Measurements from ENCODE around the gene CHI3L1.

CHI3L1 gene

DNA sequence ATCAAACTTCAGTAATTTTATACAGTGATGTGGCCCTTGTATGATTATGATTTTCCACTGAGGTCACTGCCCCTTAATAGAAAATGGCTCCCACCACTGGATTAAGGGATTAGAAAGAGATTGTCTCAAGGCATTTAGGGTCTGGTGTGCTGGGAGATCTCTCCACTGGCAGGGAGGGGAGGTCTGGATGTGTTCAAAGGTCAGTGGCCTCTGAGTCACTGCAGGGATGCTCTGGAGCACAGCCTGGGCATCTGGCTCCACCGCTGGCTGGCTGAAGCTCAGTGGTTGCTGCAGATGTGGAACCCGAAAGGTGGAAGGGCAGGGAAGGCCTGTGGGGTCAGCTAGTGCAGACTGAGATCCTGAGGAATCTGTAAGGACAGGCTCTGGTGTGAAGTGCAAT, 18.3 kb upstream of the CHI3L1 start:
- DNase-seq: no peak

DNA sequence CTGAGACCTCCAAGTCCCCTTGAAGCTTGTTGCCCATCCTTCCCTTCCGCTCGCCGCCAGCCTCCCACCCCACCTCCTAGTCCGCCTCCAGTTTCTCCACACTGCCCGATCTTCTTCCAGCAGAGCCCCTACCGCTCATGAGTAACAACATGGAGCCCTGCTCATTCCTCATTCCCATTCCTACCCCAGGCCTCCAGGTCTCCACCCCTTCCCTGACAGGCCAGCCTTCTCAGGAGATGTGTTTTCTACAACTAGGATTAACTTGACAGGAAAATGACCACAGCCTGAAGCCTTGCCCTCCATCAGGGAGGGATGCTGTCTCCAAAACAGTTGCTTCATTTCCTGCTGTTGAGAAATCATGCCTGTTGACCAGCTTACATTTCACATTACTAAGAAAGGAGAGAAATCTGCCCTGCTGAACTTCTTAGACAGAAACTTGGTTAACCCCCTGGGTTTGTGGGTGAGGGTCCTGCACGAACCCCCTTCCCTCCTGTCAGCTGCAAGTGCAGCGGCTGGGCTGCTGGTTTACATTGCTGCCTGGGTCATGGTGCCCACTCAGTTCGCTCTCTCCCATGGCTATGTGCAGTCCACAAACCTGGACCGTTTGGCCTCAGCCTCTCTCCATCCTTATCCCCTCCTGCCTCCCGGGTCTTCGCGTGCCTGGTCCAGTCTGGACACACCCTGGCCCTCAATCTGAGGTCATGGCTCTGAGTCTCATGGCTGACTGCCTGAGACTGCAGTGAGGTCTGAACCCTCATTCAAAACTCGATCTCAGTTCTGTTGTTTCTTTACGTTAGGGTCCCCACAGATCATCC, 16.1 kb upstream of the CHI3L1 start:
- DNase-seq: no peak

DNA sequence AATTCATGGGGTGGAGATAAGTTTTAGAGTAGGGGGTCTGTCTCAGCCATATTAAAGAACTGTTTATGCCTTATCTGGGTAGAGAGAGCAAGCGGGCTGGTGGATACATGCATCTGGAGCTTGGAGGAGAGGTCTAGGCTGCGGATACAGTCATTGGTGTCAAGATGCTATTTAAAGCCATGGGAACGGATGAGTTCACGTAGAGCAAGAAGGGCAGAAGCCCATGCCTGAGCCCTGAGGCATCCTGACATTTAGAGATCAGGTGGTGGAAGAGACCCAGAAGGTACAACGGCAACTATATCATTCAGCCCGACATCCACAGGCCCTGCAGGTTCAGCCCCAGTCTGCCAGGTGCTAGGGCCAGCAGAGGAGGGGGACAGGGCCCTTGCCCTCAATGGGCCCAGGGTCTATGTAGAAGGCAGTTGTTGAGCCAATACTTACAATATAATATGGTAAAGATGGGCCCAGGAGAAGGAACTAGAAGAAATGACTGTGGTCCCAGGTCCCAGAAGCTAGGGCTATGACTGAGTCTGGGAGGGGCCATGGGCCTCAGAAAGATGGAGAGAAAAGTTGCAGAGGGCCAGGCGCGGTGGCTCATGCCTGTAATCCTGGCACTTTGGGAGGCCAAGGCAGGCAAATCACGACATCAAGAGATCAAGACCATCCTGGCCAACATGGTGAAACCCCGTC, 15.2 kb upstream of the CHI3L1 start:
- DNase-seq: no peak

DNA sequence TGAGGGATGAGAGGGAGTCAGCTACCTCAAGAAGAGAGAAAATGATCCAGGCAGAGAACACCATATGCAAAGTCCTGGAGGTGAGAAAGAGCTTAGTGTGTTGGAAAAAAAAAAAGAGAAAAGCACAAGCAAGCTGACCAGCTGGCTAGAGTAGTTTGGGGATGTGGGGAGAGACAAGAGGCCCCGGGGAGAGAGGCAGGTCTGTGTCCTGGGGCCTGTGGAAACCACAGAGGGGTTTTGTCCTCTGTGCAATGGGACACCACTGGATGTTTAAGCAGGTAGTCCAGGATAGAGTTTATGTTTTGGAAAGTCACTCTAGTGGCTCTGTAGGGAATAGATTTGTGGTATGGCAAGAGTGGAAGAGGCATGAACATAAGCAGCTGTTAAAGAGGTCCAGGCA, 14.4 kb upstream of the CHI3L1 start:
- no peak for DNase-seq

DNA sequence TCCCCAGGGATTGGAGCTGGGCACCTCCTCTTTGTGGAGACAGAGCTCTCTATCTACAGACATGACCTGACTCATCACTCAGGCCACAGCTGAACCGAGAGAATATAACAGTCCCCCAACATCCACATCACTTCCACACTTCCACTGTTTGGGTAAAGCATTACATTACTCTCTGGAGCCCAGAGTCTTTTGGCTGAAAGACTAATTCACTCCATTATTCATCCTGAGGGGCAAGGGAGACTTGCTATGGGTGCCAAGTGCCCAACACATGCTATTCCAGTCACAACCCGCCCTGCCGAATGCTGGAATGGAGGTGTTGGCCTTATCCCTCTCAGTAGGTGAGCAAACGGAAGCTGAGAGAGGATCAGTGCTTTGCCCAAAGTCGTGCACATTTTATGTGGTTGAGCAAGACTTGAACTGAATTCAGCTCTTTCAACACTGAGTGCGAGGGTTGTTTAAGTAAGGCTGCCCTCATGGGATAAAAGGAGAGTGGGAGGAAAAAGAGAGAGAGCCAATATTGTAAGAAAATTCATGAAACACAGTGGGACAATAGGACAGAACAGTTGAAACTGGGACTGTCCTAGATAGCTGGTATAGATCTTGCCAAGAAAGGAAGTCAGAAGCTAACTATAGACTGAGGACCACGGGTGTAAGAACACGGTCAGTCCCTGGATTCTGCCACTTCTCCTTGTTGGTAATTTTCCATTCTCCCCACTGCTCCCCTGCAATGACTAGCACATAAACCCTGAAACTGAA, 13.5 kb upstream of the CHI3L1 start:
- no peak for DNase-seq

DNA sequence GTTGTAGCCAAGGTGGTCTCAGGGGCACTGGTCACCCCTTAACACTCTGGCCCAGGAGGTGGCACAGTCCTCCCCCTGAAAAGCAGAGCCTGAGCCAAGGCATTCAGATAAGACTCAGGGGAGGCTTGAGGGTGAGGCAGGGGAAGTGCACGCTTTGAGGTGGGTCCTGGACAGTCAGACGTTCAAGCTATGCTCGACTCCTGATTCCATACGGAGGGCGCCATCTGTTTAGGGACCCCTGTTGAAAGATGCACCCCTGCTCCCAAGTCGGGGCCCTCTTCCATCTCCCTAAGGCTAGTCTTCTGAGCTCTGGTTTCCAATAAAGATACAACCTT, 12.9 kb upstream of the CHI3L1 start:
- no peak for DNase-seq

DNA sequence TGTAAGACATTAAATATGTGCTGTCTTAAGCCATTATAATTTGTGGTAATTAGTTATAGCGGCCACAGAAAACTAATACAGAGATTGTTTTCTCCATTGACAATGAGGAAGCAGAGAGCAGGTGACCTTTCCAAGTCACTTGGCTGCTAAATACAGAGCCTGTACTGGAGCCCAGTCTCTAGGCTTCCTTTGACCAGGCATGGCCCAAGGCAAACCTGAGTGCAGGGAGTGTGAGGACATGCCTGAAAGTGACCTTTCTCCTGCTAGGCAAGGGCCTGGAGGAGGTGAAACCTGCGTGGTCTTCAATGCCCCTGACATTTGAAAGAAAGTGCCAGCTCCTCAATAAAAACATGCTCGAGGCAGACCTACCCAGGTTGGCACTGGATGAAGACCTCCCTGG, 12.5 kb upstream of the CHI3L1 start:
- DNase-seq: no peak

DNA sequence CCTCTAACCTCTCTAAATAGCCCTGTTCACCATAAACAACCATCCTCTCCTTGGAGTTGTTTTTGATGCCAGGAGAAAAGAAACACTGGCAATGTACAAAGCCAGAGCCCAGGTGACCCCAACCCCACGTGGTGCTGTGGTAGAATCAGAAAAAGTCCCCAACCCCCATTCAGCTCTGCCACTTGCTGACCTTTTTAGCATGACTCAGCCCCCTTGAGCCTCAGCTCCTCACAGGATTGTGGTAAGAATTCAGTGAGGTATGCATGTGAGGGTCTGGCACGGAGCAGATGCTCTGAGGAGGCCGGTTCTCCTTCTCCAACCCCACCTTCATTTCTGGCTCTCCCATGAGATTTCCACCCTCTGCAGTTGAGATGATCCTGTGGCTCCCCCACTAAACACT, 11.1 kb upstream of the CHI3L1 start:
- DNase-seq: no peak

DNA sequence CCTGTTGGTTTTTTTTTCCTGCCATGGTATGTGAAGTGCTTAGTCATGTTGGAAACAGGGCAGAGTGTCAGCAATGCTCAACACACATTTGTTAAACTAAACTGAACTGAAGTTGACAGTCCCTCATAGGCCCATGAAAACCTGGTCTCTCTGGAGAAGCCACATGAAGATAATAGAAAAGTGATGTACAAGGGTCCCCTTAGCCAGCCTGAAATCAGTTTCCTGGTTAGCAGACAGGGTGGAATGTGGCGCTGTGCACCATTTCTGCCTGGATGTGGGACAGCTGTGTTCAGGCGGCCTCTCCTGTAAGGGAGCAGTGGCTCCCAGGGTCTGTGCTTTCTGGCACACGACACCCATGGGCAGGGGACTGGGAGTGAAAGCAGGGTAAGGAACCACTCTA, 9.9 kb upstream of the CHI3L1 start:
- DNase-seq: no peak

DNA sequence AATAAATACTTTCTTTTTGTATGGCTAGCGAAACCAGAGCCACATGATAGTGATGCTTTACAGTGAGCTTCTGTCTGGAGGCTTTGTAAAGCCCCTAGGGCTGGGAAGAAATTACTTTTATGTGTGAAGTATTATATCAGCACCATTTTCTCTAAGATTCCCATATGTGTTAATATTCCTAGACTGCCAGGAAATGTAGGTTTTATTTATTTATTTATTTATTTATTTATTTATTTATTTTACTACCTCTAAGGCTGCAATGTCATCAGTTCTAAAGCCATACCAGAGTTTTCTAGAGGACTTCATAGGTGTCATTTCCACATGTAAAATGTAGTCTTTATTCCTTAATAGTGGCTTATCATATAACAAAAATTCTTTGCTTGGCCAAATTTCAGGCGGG, 4.4 kb upstream of the CHI3L1 start:
- DNase-seq: no peak

DNA sequence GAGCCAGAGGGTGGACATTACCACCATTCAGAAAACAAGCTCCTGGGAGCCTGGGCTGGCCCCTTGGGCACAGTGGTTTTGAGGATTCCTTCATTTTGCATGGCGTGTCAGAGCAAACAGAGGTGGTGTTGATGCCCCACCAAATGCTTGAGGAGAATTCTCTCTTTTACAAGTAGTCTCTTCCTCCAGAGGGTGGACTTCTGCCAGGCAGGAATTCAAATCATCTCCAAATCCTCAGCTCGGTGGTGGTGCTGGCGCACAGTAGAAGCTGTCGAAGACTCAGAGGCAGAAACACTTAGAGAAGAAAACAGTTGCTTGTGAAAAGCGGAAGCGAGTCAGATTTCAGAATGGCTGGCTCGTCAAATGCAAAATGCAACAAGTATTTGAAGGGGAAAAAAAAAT, 3.4 kb upstream of the CHI3L1 start:
- DNase-seq: no peak

DNA sequence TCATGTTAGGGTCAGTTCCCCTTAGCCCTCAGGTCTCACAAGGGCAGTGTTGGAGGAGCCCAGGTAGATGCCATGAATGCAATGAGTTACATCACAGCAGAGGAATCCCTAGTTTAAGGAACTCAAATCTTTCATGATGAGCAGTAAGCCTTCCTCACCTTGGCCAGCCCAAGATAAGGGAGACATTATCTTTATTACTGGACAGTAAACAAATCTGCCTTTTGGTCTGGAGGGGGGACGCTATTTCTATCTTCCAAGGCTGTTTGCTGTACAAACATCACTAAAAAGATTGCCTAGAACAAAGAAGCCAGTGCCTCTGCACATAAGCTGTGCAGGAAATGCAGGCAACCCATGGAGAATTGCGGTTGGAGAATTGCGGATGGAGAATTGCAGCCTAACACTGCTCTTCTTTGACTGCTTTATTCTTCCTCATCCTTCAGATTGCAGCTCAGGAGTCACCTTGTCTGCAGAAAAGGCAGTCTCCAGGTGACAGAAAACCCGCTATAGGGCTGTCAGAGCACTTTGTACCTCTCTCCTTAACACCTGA, 2.3 kb upstream of the CHI3L1 start:
- no peak for DNase-seq

DNA sequence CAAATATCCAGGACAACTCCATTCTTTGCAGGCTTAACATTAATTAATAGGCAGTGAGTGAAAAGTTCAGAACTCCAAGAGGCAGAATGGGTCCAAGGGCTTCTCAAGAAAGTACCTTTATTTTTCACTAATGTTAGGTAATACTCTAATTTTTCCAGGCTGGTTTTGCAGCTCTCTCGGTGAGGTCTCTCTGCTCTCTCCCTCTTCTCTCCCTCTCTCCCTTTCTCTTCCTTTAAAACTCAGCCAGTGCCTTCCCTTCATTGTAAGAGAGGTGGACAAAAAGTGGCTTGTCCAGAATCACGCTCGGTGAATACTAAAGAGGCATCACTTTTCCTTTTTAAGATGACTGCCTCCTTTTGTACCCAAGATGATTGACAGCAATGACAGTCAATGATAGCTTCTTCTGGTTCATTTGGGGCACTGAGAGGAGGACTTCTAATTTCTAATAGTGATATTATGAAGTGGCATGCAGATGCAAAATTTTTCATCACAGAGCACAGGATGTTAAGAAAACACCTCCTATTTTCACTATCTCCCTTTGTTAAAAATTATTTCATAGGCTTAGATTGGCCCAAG, 1.3 kb upstream of the CHI3L1 start:
- no peak for DNase-seq

DNA sequence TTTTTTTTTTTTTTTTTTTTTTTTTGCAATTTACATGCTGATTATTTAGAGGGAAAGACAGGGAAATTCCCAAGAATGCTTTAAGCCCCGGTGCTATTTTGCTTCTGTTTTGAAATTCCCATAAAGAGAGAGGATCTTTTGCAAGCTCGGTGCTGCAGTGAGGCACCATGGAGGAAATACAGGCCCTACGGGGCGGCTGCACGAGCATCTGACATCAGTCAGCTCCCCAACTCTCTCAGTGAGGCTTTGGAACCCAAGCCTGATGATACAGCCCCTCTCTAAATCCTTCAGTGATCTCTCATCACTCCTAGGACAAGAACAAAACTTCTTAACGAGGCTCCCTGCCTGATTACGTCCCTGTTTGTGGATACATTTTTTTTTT, 791 bp upstream of the CHI3L1 start:
- no peak for DNase-seq

DNA sequence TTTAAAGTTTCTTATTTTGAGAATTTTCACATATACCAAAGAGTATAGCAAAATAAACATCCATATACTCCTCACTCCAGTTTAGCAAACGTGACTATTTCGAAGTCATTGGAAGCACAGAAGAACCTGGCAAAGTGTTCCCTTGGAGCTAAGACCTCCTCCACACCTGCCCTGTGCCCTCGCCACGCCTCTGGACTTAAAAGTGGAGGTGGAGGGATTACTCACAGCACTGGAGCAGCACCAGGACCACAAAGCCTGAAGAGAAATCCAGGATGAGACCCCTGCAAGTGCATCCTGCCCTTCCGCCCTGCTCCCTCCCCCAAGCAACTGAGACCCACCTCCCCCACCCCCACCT, 436 bp downstream of the CHI3L1 start:
- DNase-seq: no peak

DNA sequence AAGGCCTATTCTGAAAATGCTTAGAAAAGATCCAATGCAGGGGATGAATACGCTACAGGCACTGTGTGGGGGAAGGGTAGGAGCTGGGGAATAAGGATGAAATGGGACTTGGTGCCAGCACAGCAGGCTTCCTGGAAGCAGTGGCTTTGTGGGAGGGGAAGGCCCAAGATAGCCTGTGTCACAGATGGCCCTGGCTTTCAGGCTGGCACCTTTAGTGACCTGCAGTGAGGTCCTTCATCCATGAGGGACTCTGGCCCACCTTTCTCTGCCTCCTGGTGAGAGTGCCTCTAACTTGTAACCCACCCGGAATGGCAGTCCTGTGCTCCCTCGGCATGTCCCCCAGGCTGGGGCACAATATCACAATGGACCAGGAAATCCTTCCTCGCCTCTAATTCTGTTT, 919 bp downstream of the CHI3L1 start:
- DNase-seq: no peak

DNA sequence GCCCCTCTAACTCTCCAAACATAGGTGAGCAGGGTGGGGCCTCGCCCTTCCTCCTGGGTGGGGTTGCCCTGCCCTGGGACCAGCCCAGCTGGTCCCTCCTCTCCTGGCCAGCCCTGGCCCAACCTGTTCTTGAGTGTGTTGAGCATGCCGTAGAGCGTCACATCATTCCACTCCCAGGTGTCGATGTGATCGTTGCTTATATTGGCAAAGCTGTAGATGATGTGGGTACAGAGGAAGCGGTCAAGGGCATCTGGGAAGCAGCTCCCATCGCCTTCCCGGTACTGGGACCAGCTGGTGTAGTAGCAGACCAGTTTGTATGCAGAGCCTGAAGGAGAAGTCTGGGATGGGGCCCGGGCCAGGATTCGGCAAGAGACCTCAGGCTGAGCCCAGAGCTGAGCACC, 1.4 kb downstream of the CHI3L1 start:
- DNase-seq: no peak

DNA sequence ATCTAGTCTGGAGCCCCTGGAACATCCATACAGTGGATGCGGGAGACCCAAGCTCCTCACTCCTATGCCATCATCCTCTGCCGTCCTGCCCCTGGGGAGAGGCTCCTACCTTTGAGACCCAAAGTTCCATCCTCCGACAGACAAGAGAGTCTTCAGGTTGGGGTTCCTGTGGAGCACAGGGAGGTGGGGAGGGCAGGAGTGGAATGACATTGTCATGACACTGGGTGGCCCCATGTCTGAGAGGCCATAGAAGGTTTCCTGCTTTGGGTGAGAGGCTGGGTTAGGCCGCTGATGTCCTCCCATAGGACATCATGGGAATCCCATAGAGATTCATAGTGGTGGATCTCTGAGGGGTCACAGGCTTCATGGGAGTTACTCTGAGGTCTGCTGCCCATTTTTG, 2.0 kb downstream of the CHI3L1 start:
- no peak for DNase-seq

DNA sequence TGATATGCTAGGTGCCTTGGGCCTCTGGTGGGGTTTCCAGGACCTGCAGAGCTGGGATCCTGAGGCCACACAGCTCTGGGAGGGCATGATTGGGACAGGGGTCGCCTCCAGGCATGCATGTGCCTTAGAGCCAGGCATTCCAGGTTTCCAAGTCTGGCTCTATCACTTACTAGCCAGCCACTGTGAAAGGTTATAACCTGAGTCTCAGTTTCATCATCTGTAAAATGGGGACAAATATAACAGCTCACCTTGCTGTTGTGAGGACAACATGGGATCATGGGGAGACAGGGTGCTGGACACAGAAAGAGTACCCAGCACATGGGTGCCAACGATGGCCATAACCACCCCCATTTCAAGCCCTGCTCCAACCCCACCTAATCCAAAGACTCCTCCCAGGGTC, 2.7 kb downstream of the CHI3L1 start:
- no peak for DNase-seq

DNA sequence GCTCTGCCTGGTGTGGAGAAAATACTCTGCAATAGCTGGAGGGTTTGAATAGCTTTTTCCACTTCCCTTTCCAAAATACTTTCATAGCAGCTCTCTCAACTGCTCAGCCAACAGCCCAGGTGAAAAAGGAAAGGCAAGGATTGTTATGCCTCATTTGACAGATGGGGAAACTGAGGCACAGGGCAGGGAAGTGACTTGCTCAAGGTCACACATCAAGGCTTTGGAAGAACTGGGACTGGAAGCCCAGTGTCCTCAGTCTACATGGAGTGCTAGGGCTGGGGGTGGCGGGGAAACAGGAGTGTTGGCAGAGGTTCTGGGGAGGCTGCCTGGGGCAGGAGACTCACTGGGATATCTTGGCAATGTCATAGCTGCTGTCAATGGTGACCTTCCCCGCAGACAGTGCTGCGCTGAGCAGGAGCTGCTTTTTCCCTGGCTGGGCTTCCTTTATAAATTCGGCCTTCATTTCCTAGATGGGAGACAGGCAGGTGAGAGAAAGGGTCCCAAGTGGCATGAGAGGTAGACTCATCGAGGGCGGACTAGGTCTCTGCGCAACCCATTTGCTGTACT, 4.0 kb downstream of the CHI3L1 start:
- DNase-seq: no peak

DNA sequence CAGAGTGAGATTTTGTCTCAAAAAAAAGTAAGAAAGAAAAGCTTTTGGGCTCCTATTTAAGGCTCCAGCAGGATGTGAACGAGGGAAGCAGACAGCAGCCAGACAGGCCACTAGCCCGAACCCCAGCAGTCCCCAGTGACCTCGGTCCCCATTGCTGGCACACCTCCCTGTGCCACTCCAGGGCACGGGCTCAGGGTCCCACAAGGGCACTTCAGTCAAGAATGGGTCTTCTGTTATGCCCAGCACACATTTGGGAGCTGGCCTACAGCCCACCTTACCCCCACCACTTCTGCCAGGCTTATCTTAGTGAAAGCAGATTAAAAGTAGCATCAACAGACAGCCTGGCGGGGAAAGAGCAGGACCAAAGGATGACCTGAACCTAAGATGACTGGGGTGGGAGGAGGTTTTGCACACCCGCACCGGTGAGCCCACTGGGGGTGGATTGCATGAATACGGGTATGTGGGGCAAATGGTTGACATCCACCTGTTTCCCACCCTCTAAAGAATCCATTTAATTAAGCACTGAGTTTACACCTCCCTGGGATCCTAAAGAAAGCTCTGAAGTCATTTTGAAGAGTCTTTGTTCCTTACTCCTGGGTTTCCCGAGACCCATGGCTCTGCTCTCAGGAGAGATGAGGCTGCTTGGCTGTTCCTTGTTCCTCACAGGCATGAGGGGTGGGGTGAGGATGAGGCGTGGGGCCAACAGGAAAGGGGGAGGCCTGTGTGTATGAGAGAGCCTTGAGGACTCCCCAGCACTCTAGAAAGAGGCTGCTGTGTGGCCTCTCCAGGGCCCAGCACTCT, 4.7 kb downstream of the CHI3L1 start:
- no peak for DNase-seq

DNA sequence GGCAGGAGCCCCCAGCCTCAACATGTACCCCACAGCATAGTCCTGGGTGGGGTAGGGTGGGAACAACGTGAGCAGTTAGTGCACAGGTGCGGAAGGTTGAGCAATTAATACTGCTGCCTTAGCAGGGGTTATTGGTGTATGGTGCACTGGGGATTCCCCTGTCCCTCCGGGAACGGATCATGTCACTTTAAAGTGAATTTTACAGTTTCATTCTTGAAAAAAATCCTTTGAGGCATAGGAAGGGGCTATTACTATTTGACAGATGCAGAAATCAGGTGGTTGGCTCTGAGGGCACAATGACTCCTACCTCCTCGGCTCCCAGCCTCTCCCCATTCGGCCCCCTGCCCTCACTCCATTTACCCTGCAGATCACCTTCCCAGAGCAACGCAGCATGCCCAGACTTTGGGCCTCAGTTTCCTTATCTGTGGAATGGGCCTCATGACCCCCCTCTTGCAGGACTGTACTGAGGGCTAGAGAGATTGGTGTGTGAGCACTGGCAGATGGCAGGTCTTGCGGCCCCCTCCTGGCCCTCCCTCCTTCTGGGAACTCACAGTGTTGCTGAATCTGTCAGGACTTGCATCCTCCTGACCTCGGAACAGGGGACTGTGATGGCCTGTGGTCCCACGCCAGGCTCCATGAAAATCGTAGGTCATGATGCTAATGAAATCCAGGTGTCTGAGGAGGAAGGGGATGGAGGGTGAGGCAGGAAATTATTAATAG, 5.7 kb downstream of the CHI3L1 start:
- no peak for DNase-seq
